ENCODE data around the gene ANP32D. TPM values are rescaled to one million over a fixed set of nuclear protein-coding genes. Genes with fewer than 3 reads are reported as not detected.
"Not testable (repeated sequence)": the region's sequence is repeated elsewhere in the genome, so short reads cannot be mapped to it uniquely, and the experiment has no call there.

Gene ANP32D
- not detected in 2 replicates for total RNA-seq

GRCh38 chr12:48472259-48472658 is at the start of gene ANP32D:
Gene ANP32D, plus strand, starts transcription at chr12:48472559. Its CDS starts 106 bp downstream, at chr12:48472665.
- intact Hi-C loops (cut with micrococcal nuclease) = no loop called here

- intact Hi-C loops (cut with micrococcal nuclease) = no loop called here
These were observed 49.2 kb upstream of the ANP32D start for GRCh38 chr12:48423171-48423570.

GRCh38 chr12:48424644-48425043 is 47.7 kb upstream of the ANP32D start:
- intact Hi-C loops (cut with micrococcal nuclease) = no loop called here

GRCh38 chr12:48434016-48434415 is 38.3 kb upstream of the ANP32D start:
- intact Hi-C loops (cut with micrococcal nuclease) = not testable (repeated sequence)

GRCh38 chr12:48441069-48441468 is 31.3 kb upstream of the ANP32D start:
- intact Hi-C loops (cut with micrococcal nuclease) = no loop called here

GRCh38 chr12:48442179-48442847 is 30.0 kb upstream of the ANP32D start:
- intact Hi-C loops (cut with micrococcal nuclease) = no loop called here

GRCh38 chr12:48445538-48445937 is 26.8 kb upstream of the ANP32D start:
- intact Hi-C loops (cut with micrococcal nuclease) = no loop called here

- intact Hi-C loops (cut with micrococcal nuclease) = no loop called here
These were observed 26.1 kb upstream of the ANP32D start for GRCh38 chr12:48446161-48446776.

- intact Hi-C loops (cut with micrococcal nuclease) = no loop called here
These were observed 24.6 kb upstream of the ANP32D start for GRCh38 chr12:48447755-48448154.

- intact Hi-C loops (cut with micrococcal nuclease) = loop anchor here (5.0 kb wide), 1 partner anchor 254 kb away; no protein-coding TSS in a partner anchor
These were observed 21.0 kb upstream of the ANP32D start for GRCh38 chr12:48451372-48451771.

GRCh38 chr12:48452961-48453360 is 19.4 kb upstream of the ANP32D start:
- intact Hi-C loops (cut with micrococcal nuclease) = loop anchor here (5.0 kb wide), 1 partner anchor 256 kb away; no protein-coding TSS in a partner anchor

- intact Hi-C loops (cut with micrococcal nuclease) = loop anchor here (5.0 kb wide), 1 partner anchor 257 kb away; no protein-coding TSS in a partner anchor
These were observed 17.7 kb upstream of the ANP32D start for GRCh38 chr12:48454667-48455066.

GRCh38 chr12:48455116-48455515 is 17.2 kb upstream of the ANP32D start:
- intact Hi-C loops (cut with micrococcal nuclease) = no loop called here

GRCh38 chr12:48459259-48459658 is 13.1 kb upstream of the ANP32D start:
- intact Hi-C loops (cut with micrococcal nuclease) = no loop called here

GRCh38 chr12:48469027-48469426 is 3.3 kb upstream of the ANP32D start:
- intact Hi-C loops (cut with micrococcal nuclease) = not testable (repeated sequence)

GRCh38 chr12:48473061-48473460 is 702 bp downstream of the ANP32D start:
- intact Hi-C loops (cut with micrococcal nuclease) = no loop called here

- intact Hi-C loops (cut with micrococcal nuclease) = not testable (repeated sequence)
These were observed 2.1 kb downstream of the ANP32D start for GRCh38 chr12:48474497-48474896.

GRCh38 chr12:48482198-48482597 is 9.8 kb downstream of the ANP32D start, which contains the start of gene C12orf54:
Gene C12orf54, plus strand, starts transcription at chr12:48482498. Its CDS starts 799 bp downstream, at chr12:48483297.
- intact Hi-C loops (cut with micrococcal nuclease) = no loop called here

- intact Hi-C loops (cut with micrococcal nuclease) = no loop called here
These were observed 10.6 kb downstream of the ANP32D start for GRCh38 chr12:48482930-48483329.

GRCh38 chr12:48486261-48486660 is 13.9 kb downstream of the ANP32D start:
- intact Hi-C loops (cut with micrococcal nuclease) = no loop called here

- intact Hi-C loops (cut with micrococcal nuclease) = no loop called here
These were observed 14.3 kb downstream of the ANP32D start for GRCh38 chr12:48486679-48487078.

GRCh38 chr12:48489012-48489411 is 16.7 kb downstream of the ANP32D start:
- intact Hi-C loops (cut with micrococcal nuclease) = no loop called here

GRCh38 chr12:48489456-48489855 is 17.1 kb downstream of the ANP32D start:
- intact Hi-C loops (cut with micrococcal nuclease) = not testable (repeated sequence)
